IMR-90 (cell line): ENCODE results near the gene PLXNA4. TPM values are rescaled to one million over a fixed set of nuclear protein-coding genes. Genes with fewer than 3 reads are reported as not detected.

Experiments used
- ATAC-seq: fragments of 200-7000 bp; cut with Tn5 transposase; 2 replicates; pipeline ENCODE4 v1.9.1; 2020; ENCODE audit warnings: low read depth, mild to moderate bottlenecking, moderate library complexity
- BruUV-seq: library from RNA; stranded (reverse); fragments of 400-500 nt; replicated peaks from 2 replicates; lab custom pipeline; 2021; lab: Mats Ljungman, UMichigan
- CTCF ChIA-PET: fragments of 300-600 bp; formaldehyde crosslinking; extraction: SDS; loops from one replicate; lab custom pipeline; 2021; ENCODE audit warnings: antibody characterized with exemption; lab: Yijun Ruan, JAX
- POLR2A ChIA-PET: fragments of 300-600 bp; sonication (Branson Sonifier 250); formaldehyde crosslinking; loops from one replicate; lab custom pipeline; 2022; ENCODE audit warnings: antibody characterized with exemption; ENCODE audit not compliant: unreplicated experiment; lab: Charles Lee
- DNase-seq: peaks from one replicate; pipeline ENCODE4 v3.0.0; 2013
- H2AFZ ChIP-seq: replicated peaks from 2 replicates; pipeline ENCODE3; 2013; ENCODE audit warnings: low read length, mild to moderate bottlenecking; ENCODE audit not compliant: poor library complexity
- H2AK5ac ChIP-seq: 2 replicates; pipeline ENCODE4 v1.6.1; 2013; ENCODE audit warnings: low read depth, low read length, inconsistent platforms
- H2AK9ac ChIP-seq: replicated peaks from 2 replicates; pipeline ENCODE3; 2013; ENCODE audit warnings: mild to moderate bottlenecking, low read depth, low read length, moderate library complexity; ENCODE audit not compliant: poor library complexity
- H2BK120ac ChIP-seq: 2 replicates; pipeline ENCODE4 v1.6.1; 2013; ENCODE audit warnings: low read depth, low read length, inconsistent platforms
- H2BK15ac ChIP-seq: 3 replicates; pipeline ENCODE4 v1.6.1; 2013; ENCODE audit warnings: low read depth, low read length, inconsistent platforms
- H2BK20ac ChIP-seq: 2 replicates; pipeline ENCODE4 v1.6.1; 2013; ENCODE audit warnings: low read depth, mild to moderate bottlenecking, inconsistent platforms, low read length, moderate library complexity
- H2BK5ac ChIP-seq: 2 replicates; pipeline ENCODE4 v1.6.1; 2013; ENCODE audit warnings: mild to moderate bottlenecking, low read depth, low read length, inconsistent platforms; ENCODE audit not compliant: poor library complexity, severe bottlenecking
- H3K14ac ChIP-seq: replicated peaks from 2 replicates; pipeline ENCODE4 v1.6.1; 2013; ENCODE audit warnings: low read depth, low read length, inconsistent platforms
- H3K18ac ChIP-seq: 2 replicates; pipeline ENCODE4 v1.6.1; 2013; ENCODE audit warnings: low read depth, low read length, control low read depth
- H3K23ac ChIP-seq: 2 replicates; pipeline ENCODE4 v1.6.1; 2013; ENCODE audit warnings: low read depth, low read length, inconsistent platforms
- H3K27ac ChIP-seq: 2 replicates; pipeline ENCODE4 v1.5.1; 2013; ENCODE audit warnings: mild to moderate bottlenecking, control low read depth, low read length; ENCODE audit not compliant: insufficient read depth
- H3K27me3 ChIP-seq: 2 replicates; pipeline ENCODE4 v1.6.1; 2013; ENCODE audit warnings: low read length; ENCODE audit not compliant: control insufficient read depth, insufficient read depth
- H3K36me3 ChIP-seq: 2 replicates; pipeline ENCODE4 v1.6.1; 2013; ENCODE audit warnings: low read length, mixed read lengths; ENCODE audit not compliant: control insufficient read depth, insufficient read depth
- H3K4ac ChIP-seq: 2 replicates; pipeline ENCODE4 v1.6.1; 2013; ENCODE audit warnings: low read depth, low read length, inconsistent platforms
- H3K4me1 ChIP-seq: 2 replicates; pipeline ENCODE4 v1.6.1; 2013; ENCODE audit warnings: low read length, mixed read lengths; ENCODE audit not compliant: control insufficient read depth, insufficient read depth
- H3K4me2 ChIP-seq: 2 replicates; pipeline ENCODE4 v1.6.1; 2013; ENCODE audit warnings: low read depth, mild to moderate bottlenecking, control low read depth, low read length, moderate library complexity
- H3K4me3 ChIP-seq: 2 replicates; pipeline ENCODE4 v1.5.1; 2013; ENCODE audit warnings: low read depth, mild to moderate bottlenecking, control low read depth, low read length, moderate library complexity; ENCODE audit not compliant: insufficient read depth
- H3K56ac ChIP-seq: 2 replicates; pipeline ENCODE4 v1.6.1; 2013; ENCODE audit warnings: low read length, inconsistent platforms; ENCODE audit not compliant: insufficient read depth; ENCODE audit errors: extremely low read depth
- H3K79me1 ChIP-seq, 2 experiments: 2 replicates each; pipeline ENCODE4 v1.6.1; 2013; ENCODE audit warnings: low read length in 2 of 2, inconsistent platforms in 1 of 2, low read depth in 1 of 2
- H3K9ac ChIP-seq: 2 replicates; pipeline ENCODE4 v1.6.1; 2013; ENCODE audit warnings: low read depth, low read length, control low read depth
- H3K9me1 ChIP-seq: 2 replicates; pipeline ENCODE4 v1.6.1; 2013; ENCODE audit warnings: low read length, inconsistent platforms; ENCODE audit not compliant: insufficient read depth
- H3K9me3 ChIP-seq: 2 replicates; pipeline ENCODE4 v1.6.1; 2013; ENCODE audit warnings: low read length; ENCODE audit not compliant: control insufficient read depth, insufficient read depth
- H4K20me1 ChIP-seq: 2 replicates; pipeline ENCODE4 v1.6.1; 2013; ENCODE audit warnings: low read length, inconsistent platforms; ENCODE audit not compliant: insufficient read depth
- H4K5ac ChIP-seq: 2 replicates; pipeline ENCODE4 v1.6.1; 2013; ENCODE audit warnings: mild to moderate bottlenecking, low read depth, low read length, control low read depth
- H4K8ac ChIP-seq, 2 experiments: 2 replicates each; pipeline ENCODE4 v1.6.1; 2013; ENCODE audit warnings: low read depth in 2 of 2, low read length in 2 of 2, control low read depth in 1 of 2, inconsistent platforms in 1 of 2
- H4K91ac ChIP-seq: 2 replicates; pipeline ENCODE4 v1.6.1; 2013; ENCODE audit warnings: low read depth, low read length, inconsistent platforms; ENCODE audit not compliant: insufficient read depth
- BHLHE40 ChIP-seq: fragments of 150-350 bp; IDR thresholded peaks from 2 replicates; pipeline ENCODE4 v1.6.1; 2016; ENCODE audit warnings: mild to moderate bottlenecking, low read depth, low read length
- CEBPB ChIP-seq: IDR thresholded peaks from 2 replicates; pipeline ENCODE4 v1.6.1; 2012; ENCODE audit warnings: low read depth, low read length, improper control_type of control experiment
- CHD1 ChIP-seq: IDR thresholded peaks from 2 replicates; pipeline ENCODE4 v1.6.1; 2012; ENCODE audit warnings: low read depth, low read length, improper control_type of control experiment
- FOS ChIP-seq: fragments of 150-350 bp; IDR thresholded peaks from 2 replicates; pipeline ENCODE4 v1.6.1; 2016; ENCODE audit warnings: low read depth, low read length
- MAFK ChIP-seq: IDR thresholded peaks from 2 replicates; pipeline ENCODE4 v1.6.1; 2012; ENCODE audit warnings: low read depth, low read length, improper control_type of control experiment
- MAZ ChIP-seq: IDR thresholded peaks from 2 replicates; pipeline ENCODE4 v1.6.1; 2012; ENCODE audit warnings: low read depth, mild to moderate bottlenecking, low read length, improper control_type of control experiment, moderate library complexity, borderline replicate concordance
- MXI1 ChIP-seq: IDR thresholded peaks from 2 replicates; pipeline ENCODE4 v1.6.1; 2012; ENCODE audit warnings: low read depth, mild to moderate bottlenecking, low read length, moderate library complexity, borderline replicate concordance
- NFE2L2 ChIP-seq: fragments of 150-350 bp; IDR thresholded peaks from 2 replicates; pipeline ENCODE4 v1.6.1; 2016; ENCODE audit warnings: low read depth, mild to moderate bottlenecking, low read length
- POLR2A ChIP-seq: IDR thresholded peaks from 2 replicates; pipeline ENCODE4 v1.6.1; 2012; ENCODE audit warnings: mild to moderate bottlenecking, low read depth, low read length
- RFX5 ChIP-seq: IDR thresholded peaks from 2 replicates; pipeline ENCODE4 v1.8.0; 2012; ENCODE audit warnings: low read depth, mild to moderate bottlenecking, low read length, moderate library complexity
- SMC3 ChIP-seq: fragments of 150-350 bp; IDR thresholded peaks from 2 replicates; pipeline ENCODE4 v1.6.1; 2016; ENCODE audit warnings: low read depth, mild to moderate bottlenecking, antibody characterized with exemption, low read length, moderate library complexity
- WGBS, 2 experiments: methylation state at CpG; one replicate each; pipeline versions ENCODE4 v1.1.5 to v1.1.7; 2013; ENCODE audit warnings: missing lambda C conversion rate in 2 of 2; ENCODE audit not compliant: insufficient read length in 1 of 2; ENCODE audit errors: extremely low coverage in 2 of 2; 5-methylcytosine and 5-hydroxymethylcytosine counted together
- dilution Hi-C: fragments of 300-500 bp; cut with HindIII; formaldehyde crosslinking; loops from one replicate; pipeline ENCODE4 v1.14.3; 2018; ENCODE audit warnings: low sequenced_read_pairs; ENCODE audit not compliant: unreplicated experiment
- in situ Hi-C: fragments of 300-500 bp; cut with MboI; formaldehyde crosslinking; loops from 3 replicates; pipeline ENCODE4 v1.14.3; 2019; ENCODE audit warnings: low sequenced_read_pairs, inconsistent platforms, mixed read lengths
- intact Hi-C: fragments of 100-400 bp; cut with micrococcal nuclease; formaldehyde crosslinking; loops from 2 replicates; pipeline ENCODE4 v1.10.0; 2022
- polyA plus RNA-seq, 3 experiments: library from polyadenylated mRNA; depleted of rRNA; stranded (reverse); fragments of >200 nt; gene quantifications; 2 replicates each; pipeline ENCODE4 v1.2.3, GENCODE V29; 2012; ENCODE audit warnings: low replicate concordance in 1 of 3
- total RNA-seq: library from RNA; depleted of rRNA; stranded (reverse); fragments of >200 nt; gene quantifications from 2 replicates; pipeline ENCODE4 v1.2.3, GENCODE V29; 2012

Gene PLXNA4
- total and polyA plus RNA-seq, 2 of the 4 experiments (the other 2 are of a cell fraction): under 0.01 TPM

- H2AK5ac ChIP-seq: no peak overlapping the region
- H3K18ac ChIP-seq: no peak overlapping the region
- in situ Hi-C loops (no loop called here), dilution Hi-C loops (no loop called here), intact Hi-C loops (no loop called here)
- no peak overlapping the region for H2BK120ac ChIP-seq
- no peak overlapping the region for H2BK20ac ChIP-seq
- no peaks in the 10 kb centered on the region for H3K27me3 ChIP-seq
- DNase-seq (no peak), ATAC-seq (no peak)
- no TSS peak for BruUV-seq
- no peaks in the 10 kb centered on the region for H4K20me1 ChIP-seq
- no peak overlapping the region for H4K8ac ChIP-seq
- TF ChIP-seq MAZ: no peak
- TF ChIP-seq RFX5: no peak
- no peak for TF ChIP-seq CEBPB
- TF ChIP-seq POLR2A: no peak
- TF ChIP-seq NFE2L2: no peak
- no peak for TF ChIP-seq MXI1
- no peak for TF ChIP-seq BHLHE40
- no peak for TF ChIP-seq MAFK
- no peak for TF ChIP-seq SMC3
- no peak for TF ChIP-seq FOS
- no peak for TF ChIP-seq CHD1
- no peak overlapping the region for H3K9ac ChIP-seq
- H3K9me1 ChIP-seq: no peaks in the 10 kb centered on the region
- WGBS, 2 experiments: 71% methylated on average over 3 of the region's 5 CpGs; no CpG with 5 or more reads in 1 of the 2 experiments
- no peak overlapping the region for H3K56ac ChIP-seq
- H2BK5ac ChIP-seq: no peak overlapping the region
- H3K36me3 ChIP-seq: no peaks in the 10 kb centered on the region
- H3K14ac ChIP-seq: no peak overlapping the region
- H3K4me2 ChIP-seq: no peak overlapping the region
- H2BK15ac ChIP-seq: no peak overlapping the region
- no peak overlapping the region for H4K91ac ChIP-seq
- H3K23ac ChIP-seq: no peak overlapping the region
- no peak overlapping the region for H3K4me3 ChIP-seq
- no peaks in the 10 kb centered on the region for H3K79me1 ChIP-seq
- H3K9me3 ChIP-seq: no peaks in the 10 kb centered on the region
- no peak overlapping the region for H4K5ac ChIP-seq
- no peaks in the 10 kb centered on the region for H3K4me1 ChIP-seq
- peak overlapping the region; percentile 13 for H2AK9ac ChIP-seq
- ChIA-PET POLR2A (no interaction called here), CTCF (no interaction called here)
- H2AFZ ChIP-seq: no peak overlapping the region
- no peak overlapping the region for H3K4ac ChIP-seq
- H3K27ac ChIP-seq: no peak overlapping the region
Observed at GRCh38 chr7:132437730-132438129, 138.5 kb downstream of the PLXNA4 start.
